ENCODE measurements around the gene TRNAU1AP.

- TF ChIP-seq CTCF (IDR thresholded peaks at IDR 0.05; ENCODE audit: low read length), result no peak
- no peak for TF ChIP-seq EZH2 (optimal IDR thresholded peaks at IDR 0.05; ENCODE audit: low read depth, low read length)
- no peak for TF ChIP-seq EZH2phosphoT487 (IDR thresholded peaks at IDR 0.05; ENCODE audit: low read length)
Observed at GRCh38 chr1:28573564-28573963, 20.7 kb downstream of the TRNAU1AP start.
